ENCODE measurements around the gene COMMD1.
A peak's percentile ranks its signal among the peaks of the same experiment; 100 is the strongest.
"Not testable (repeated sequence)": the region's sequence is repeated elsewhere in the genome, so short reads cannot be mapped to it uniquely, and the experiment has no call there.

The COMMD1 gene

GRCh38 chr2:62118160-62118559, 212.7 kb downstream of the COMMD1 start:
- POLR2A ChIA-PET, result no interaction called here

GRCh38 chr2:62119311-62119974, 214.0 kb downstream of the COMMD1 start:
- H3K4me3 ChIP-seq (ENCODE audit: low read depth, low read length), result no peak overlapping the region
- POLR2A ChIA-PET, result interaction anchor here (1.3 kb wide), 1 partner anchor 10 kb away, joined by 3 read pairs; no protein-coding TSS in a partner anchor
- TF ChIP-seq KLF16 (tag by site-specific recombination; IDR thresholded peaks at IDR 0.05), result no peak
- TF ChIP-seq ZNF169 (tag by site-specific recombination; IDR thresholded peaks at IDR 0.05), result no peak
- TF ChIP-seq ZNF785 (tag by site-specific recombination; IDR thresholded peaks at IDR 0.05), result no peak
- TF ChIP-seq ZNF16 (tag by site-specific recombination; IDR thresholded peaks at IDR 0.05; ENCODE audit: low read depth), result no peak
- no peak for TF ChIP-seq ZNF274 (IDR thresholded peaks at IDR 0.05; ENCODE audit: low read length)
- TF ChIP-seq ZNF274 (tag by site-specific recombination; IDR thresholded peaks at IDR 0.05; ENCODE audit: borderline replicate concordance), result no peak
- no peak for TF ChIP-seq ZNF311 (tag by site-specific recombination; IDR thresholded peaks at IDR 0.05; ENCODE audit: borderline replicate concordance)
- no peak for TF ChIP-seq ZFHX2 (tag by site-specific recombination; conservative IDR thresholded peaks at IDR 0.05)
- no peak for TF ChIP-seq ZNF660 (tag by site-specific recombination; IDR thresholded peaks at IDR 0.05)
- TF ChIP-seq SP2 (tag by site-specific recombination; IDR thresholded peaks at IDR 0.05), result no peak
- no peak for TF ChIP-seq ZNF701 (tag by site-specific recombination; IDR thresholded peaks at IDR 0.05)
- TF ChIP-seq ZNF211 (tag by site-specific recombination; IDR thresholded peaks at IDR 0.05; ENCODE audit: low read depth), result no peak
- no peak for TF ChIP-seq HIC1 (tag by site-specific recombination; IDR thresholded peaks at IDR 0.05)
- TF ChIP-seq ZNF394 (tag by site-specific recombination; IDR thresholded peaks at IDR 0.05; ENCODE audit: borderline replicate concordance), result no peak
- TF ChIP-seq ZNF521 (tag by site-specific recombination; IDR thresholded peaks at IDR 0.05), result no peak
- no peak for TF ChIP-seq ZNF174 (tag by site-specific recombination; IDR thresholded peaks at IDR 0.05)
- no peak for TF ChIP-seq ZNF600 (tag by site-specific recombination; IDR thresholded peaks at IDR 0.05)
- no peak for TF ChIP-seq BCL6B (tag by site-specific recombination; IDR thresholded peaks at IDR 0.05)
- H3K36me3 ChIP-seq (ENCODE audit: control insufficient read depth in 2 of 2, insufficient read depth in 1 of 2, low read length in 2 of 2), result no peaks in the 10 kb centered on the region
- H3K4me1 ChIP-seq (ENCODE audit: control insufficient read depth, insufficient read depth, low read length), result no peaks in the 10 kb centered on the region
- H3K27ac ChIP-seq (ENCODE audit: extremely low read depth, low read depth, low read length), result no peak overlapping the region
- no peaks in the 10 kb centered on the region for H3K9me3 ChIP-seq (ENCODE audit: control insufficient read depth, insufficient read depth, low read depth, low read length)
- CTCF ChIA-PET, result interaction anchor here (0.7 kb wide), 1 partner anchor 75 kb away, joined by 3 read pairs; no protein-coding TSS in a partner anchor

More at GRCh38 chr2:62118160-62118559, 212.7 kb downstream of the COMMD1 start:
- CTCF ChIA-PET, result no interaction called here
- Histone ChIP-seq H3K27ac (ENCODE audit: extremely low read depth, low read depth, low read length) (no peak overlapping the region), H3K36me3 (ENCODE audit: control insufficient read depth in 2 of 2, insufficient read depth in 1 of 2, low read length in 2 of 2) (no peaks in the 10 kb centered on the region; a peak in 1 of 3 replicates), H3K9me3 (ENCODE audit: control insufficient read depth, insufficient read depth, low read depth, low read length) (no peaks in the 10 kb centered on the region), H3K4me3 (ENCODE audit: low read depth, low read length) (no peak overlapping the region), H3K4me1 (ENCODE audit: control insufficient read depth, insufficient read depth, low read length) (no peaks in the 10 kb centered on the region)
- peak; percentile 22; the same call in 1 of the 2 replicates for TF ChIP-seq ZBTB21 (tag by site-specific recombination; IDR thresholded peaks at IDR 0.05)
- no peak for TF ChIP-seq ZNF274 (IDR thresholded peaks at IDR 0.05; ENCODE audit: low read length)
- no peak for TF ChIP-seq ZNF274 (tag by site-specific recombination; IDR thresholded peaks at IDR 0.05; ENCODE audit: borderline replicate concordance)
- no peak for TF ChIP-seq ZNF24 (tag by site-specific recombination; IDR thresholded peaks at IDR 0.05)
- 0 out of 2 replicates have a peak, but pooled peaks have one; percentile 14 for TF ChIP-seq ZNF629 (tag by site-specific recombination; IDR thresholded peaks at IDR 0.05)
- peak; percentile 94 for TF ChIP-seq ZNF692 (tag by site-specific recombination; IDR thresholded peaks at IDR 0.05)

- H3K4me1 ChIP-seq (ENCODE audit: control insufficient read depth, insufficient read depth, low read length); POLR2A ChIA-PET; H3K4me3 ChIP-seq (ENCODE audit: low read depth, low read length); H3K27ac ChIP-seq (ENCODE audit: extremely low read depth, low read depth, low read length); H3K9me3 ChIP-seq (ENCODE audit: control insufficient read depth, insufficient read depth, low read depth, low read length); CTCF ChIA-PET; H3K36me3 ChIP-seq (ENCODE audit: control insufficient read depth in 2 of 2, insufficient read depth in 1 of 2, low read length in 2 of 2): not testable (repeated sequence)
These were observed 220.8 kb downstream of the COMMD1 start for GRCh38 chr2:62126239-62126638.
